GM19238 (cell line): Measurements from ENCODE around the gene EFHC1.

Experiments
- DNase-seq: peaks from one replicate; pipeline ENCODE4 v3.0.0; 2011; ENCODE audit warnings: low spot score; ENCODE audit not compliant: insufficient read length

EFHC1 gene

GRCh38 chr6:52517502-52518278 is 97.5 kb downstream of the EFHC1 start:
- DNase-seq, result no peak

- DNase-seq, result no peak
Measured at GRCh38 chr6:52518279-52518945, 98.3 kb downstream of the EFHC1 start.

- DNase-seq, result no peak
Measured at GRCh38 chr6:52519618-52520017, 99.5 kb downstream of the EFHC1 start.

GRCh38 chr6:52522151-52522626 is 102.0 kb downstream of the EFHC1 start:
- no peak for DNase-seq

GRCh38 chr6:52522655-52523054 is 102.5 kb downstream of the EFHC1 start:
- DNase-seq, result no peak

GRCh38 chr6:52523378-52524142 is 103.4 kb downstream of the EFHC1 start:
- DNase-seq, result no peak

GRCh38 chr6:52524918-52525317 is 104.8 kb downstream of the EFHC1 start:
- DNase-seq, result no peak

- DNase-seq, result no peak
Measured at GRCh38 chr6:52526634-52527033, 106.5 kb downstream of the EFHC1 start.

- no peak for DNase-seq
Measured at GRCh38 chr6:52527436-52527835, 107.3 kb downstream of the EFHC1 start.

- DNase-seq, result no peak
Measured at GRCh38 chr6:52529311-52529710, 109.2 kb downstream of the EFHC1 start.

- no peak for DNase-seq
Measured at GRCh38 chr6:52530351-52530750, 110.2 kb downstream of the EFHC1 start.

- no peak for DNase-seq
Measured at GRCh38 chr6:52531396-52531795, 111.3 kb downstream of the EFHC1 start.

- no peak for DNase-seq
Measured at GRCh38 chr6:52531834-52532233, 111.7 kb downstream of the EFHC1 start.

GRCh38 chr6:52532457-52532856 is 112.3 kb downstream of the EFHC1 start:
- DNase-seq, result no peak

GRCh38 chr6:52533491-52533890 is 113.3 kb downstream of the EFHC1 start:
- no peak for DNase-seq

GRCh38 chr6:52534363-52534762 is 114.2 kb downstream of the EFHC1 start:
- DNase-seq, result no peak

- no peak for DNase-seq
Measured at GRCh38 chr6:52534966-52535390, 114.8 kb downstream of the EFHC1 start.

- no peak for DNase-seq
Measured at GRCh38 chr6:52535711-52536423, 115.7 kb downstream of the EFHC1 start.

GRCh38 chr6:52536424-52536916 is 116.3 kb downstream of the EFHC1 start:
- DNase-seq, result no peak

GRCh38 chr6:52537001-52537753 is 117.0 kb downstream of the EFHC1 start:
- no peak for DNase-seq
